H9 (cell line): ENCODE measurements around the gene CDK5R2. TPM values are rescaled to one million over a fixed set of nuclear protein-coding genes. Genes with fewer than 3 reads are reported as not detected.

Source experiments
- DNase-seq: peaks from one replicate; pipeline ENCODE4 v3.0.0-alpha.2; 2017
- H2AFZ ChIP-seq: one replicate; pipeline ENCODE4 v1.6.1; 2013; ENCODE audit warnings: mild to moderate bottlenecking, low read length, control low read depth, moderate library complexity
- H2AK5ac ChIP-seq: 2 replicates; pipeline ENCODE4 v1.6.1; 2013; ENCODE audit warnings: low read length, control low read depth, mixed read lengths; ENCODE audit not compliant: insufficient read length
- H2BK120ac ChIP-seq: one replicate; pipeline ENCODE4 v1.6.1; 2013; ENCODE audit warnings: low read depth, mild to moderate bottlenecking, low read length, control low read depth, inconsistent platforms; ENCODE audit not compliant: poor library complexity, severe bottlenecking
- H2BK12ac ChIP-seq: 2 replicates; pipeline ENCODE4 v1.6.1; 2013; ENCODE audit warnings: low read length, control low read depth, mixed read lengths, low read depth; ENCODE audit not compliant: insufficient read length
- H2BK15ac ChIP-seq: 2 replicates; pipeline ENCODE4 v1.6.1; 2013; ENCODE audit warnings: low read depth, low read length, control low read depth
- H2BK20ac ChIP-seq: one replicate; pipeline ENCODE4 v1.6.1; 2013; ENCODE audit warnings: low read depth, mild to moderate bottlenecking, low read length, control low read depth, inconsistent platforms; ENCODE audit not compliant: poor library complexity, severe bottlenecking
- H2BK5ac ChIP-seq: 2 replicates; pipeline ENCODE4 v1.6.1; 2013; ENCODE audit warnings: low read length, control low read depth, mixed read lengths; ENCODE audit not compliant: insufficient read length
- H3K14ac ChIP-seq: 2 replicates; pipeline ENCODE4 v1.6.1; 2013; ENCODE audit warnings: low read length, control low read depth; ENCODE audit not compliant: insufficient read depth
- H3K18ac ChIP-seq: 2 replicates; pipeline ENCODE4 v1.6.1; 2013; ENCODE audit warnings: low read depth, mild to moderate bottlenecking, mixed read lengths, low read length, control low read depth; ENCODE audit not compliant: insufficient read length
- H3K23ac ChIP-seq: 2 replicates; pipeline ENCODE4 v1.6.1; 2013; ENCODE audit warnings: low read length, control low read depth, mixed read lengths, low read depth; ENCODE audit not compliant: insufficient read length
- H3K23me2 ChIP-seq: 2 replicates; pipeline ENCODE4 v1.6.1; 2013; ENCODE audit warnings: low read depth, mild to moderate bottlenecking, mixed read lengths, low read length, control low read depth; ENCODE audit not compliant: insufficient read length, poor library complexity, severe bottlenecking
- H3K27ac ChIP-seq: 2 replicates; pipeline ENCODE4 v1.5.1; 2013; ENCODE audit warnings: low read length, control low read depth, mixed read lengths, low read depth; ENCODE audit not compliant: insufficient read length
- H3K27me3 ChIP-seq: 2 replicates; pipeline ENCODE4 v1.6.1; 2013; ENCODE audit warnings: low read length, control low read depth, inconsistent platforms; ENCODE audit not compliant: insufficient read depth
- H3K4ac ChIP-seq: 2 replicates; pipeline ENCODE4 v1.6.1; 2013; ENCODE audit warnings: low read depth, mild to moderate bottlenecking, control low read depth, inconsistent platforms, low read length, moderate library complexity
- H3K4me1 ChIP-seq: 2 replicates; pipeline ENCODE4 v1.6.1; 2013; ENCODE audit warnings: low read length, control low read depth, inconsistent platforms; ENCODE audit not compliant: insufficient read depth
- H3K4me2 ChIP-seq: 2 replicates; pipeline ENCODE4 v1.6.1; 2013; ENCODE audit warnings: low read length, control low read depth, mixed read lengths; ENCODE audit not compliant: insufficient read length, insufficient read depth
- H3K56ac ChIP-seq: 2 replicates; pipeline ENCODE4 v1.6.1; 2013; ENCODE audit warnings: low read depth, mild to moderate bottlenecking, mixed read lengths, low read length, control low read depth; ENCODE audit not compliant: insufficient read length
- H3K79me1 ChIP-seq: 2 replicates; pipeline ENCODE4 v1.6.1; 2013; ENCODE audit warnings: low read depth, mild to moderate bottlenecking, moderate library complexity, low read length, control low read depth, inconsistent platforms; ENCODE audit not compliant: insufficient read depth, poor library complexity, severe bottlenecking
- H3K79me2 ChIP-seq: 2 replicates; pipeline ENCODE4 v1.6.1; 2013; ENCODE audit warnings: low read length, control low read depth, inconsistent platforms; ENCODE audit not compliant: insufficient read depth
- H3K9ac ChIP-seq: 2 replicates; pipeline ENCODE4 v1.6.1; 2013; ENCODE audit warnings: low read length, control low read depth, mixed read lengths; ENCODE audit not compliant: insufficient read length; ENCODE audit errors: extremely low read depth
- H3K9me3 ChIP-seq: one replicate; pipeline ENCODE4 v1.6.1; 2013; ENCODE audit warnings: low read depth, low read length, inconsistent platforms; ENCODE audit not compliant: control insufficient read depth
- H3T11ph ChIP-seq: one replicate; pipeline ENCODE4 v1.6.1; 2013; ENCODE audit warnings: mild to moderate bottlenecking, low read length, control low read depth, inconsistent platforms
- H4K20me1 ChIP-seq: one replicate; pipeline ENCODE4 v1.6.1; 2013; ENCODE audit not compliant: control insufficient read depth, insufficient read length, insufficient read depth
- H4K5ac ChIP-seq: 2 replicates; pipeline ENCODE4 v1.6.1; 2013; ENCODE audit warnings: low read depth, mild to moderate bottlenecking, mixed read lengths, low read length, control low read depth; ENCODE audit not compliant: insufficient read length
- H4K8ac ChIP-seq: replicated peaks from 2 replicates; pipeline ENCODE4 v1.6.1; 2013; ENCODE audit warnings: low read length, control low read depth, mixed read lengths, low read depth; ENCODE audit not compliant: insufficient read length
- H4K91ac ChIP-seq: 2 replicates; pipeline ENCODE4 v1.6.1; 2013; ENCODE audit warnings: low read depth, mild to moderate bottlenecking, moderate library complexity, mixed read lengths, low read length, control low read depth; ENCODE audit not compliant: insufficient read length
- H3K27ac Mint-ChIP-seq, 3 experiments: 2 replicates in 2 of 3; 3 replicates in 1 of 3; pipeline ENCODE4 v1.8.0; 2020 to 2021; ENCODE audit warnings: mixed read lengths in 3 of 3, mild to moderate bottlenecking in 1 of 3, moderate library complexity in 1 of 3
- H3K27me3 Mint-ChIP-seq: 2 replicates; pipeline ENCODE4 v1.8.0; 2021; ENCODE audit warnings: low read depth, mild to moderate bottlenecking, moderate library complexity, mixed read lengths
- H3K36me3 Mint-ChIP-seq, 3 experiments: 2 replicates in 2 of 3; 3 replicates in 1 of 3; pipeline ENCODE4 v1.8.0; 2020 to 2021; ENCODE audit warnings: low read depth in 3 of 3, mixed read lengths in 3 of 3; ENCODE audit not compliant: insufficient read depth in 1 of 3
- H3K4me1 Mint-ChIP-seq, 2 experiments: 2 replicates each; pipeline ENCODE4 v1.8.0; 2020; ENCODE audit warnings: mixed read lengths in 2 of 2
- H3K4me3 Mint-ChIP-seq, 2 experiments: 2 replicates in 1 of 2; 3 replicates in 1 of 2; pipeline ENCODE4 v1.8.0; 2020 to 2021; ENCODE audit warnings: mild to moderate bottlenecking in 2 of 2, mixed read lengths in 2 of 2, moderate library complexity in 1 of 2
- H3K9me3 Mint-ChIP-seq, 2 experiments: 2 replicates in 1 of 2; 3 replicates in 1 of 2; pipeline ENCODE4 v1.8.0; 2020; ENCODE audit warnings: mild to moderate bottlenecking in 2 of 2, mixed read lengths in 2 of 2, moderate library complexity in 1 of 2
- CTCF ChIP-seq: fragments of 200-600 bp; sonication (generic); conservative IDR thresholded peaks from 3 replicates; pipeline ENCODE4 v1.8.0; 2021; ENCODE audit warnings: antibody characterized with exemption, mild to moderate bottlenecking
- WGBS: extraction: QIAGEN DNeasy Blood & Tissue Kit; methylation state at CpG from one replicate; pipeline ENCODE4 v1.1.7; 2013; ENCODE audit warnings: missing lambda C conversion rate, low lambda C conversion rate, mixed read lengths; ENCODE audit not compliant: insufficient read length; ENCODE audit errors: extremely low coverage; 5-methylcytosine and 5-hydroxymethylcytosine counted together
- total RNA-seq: library from RNA; stranded (reverse); gene quantifications from 2 replicates; pipeline ENCODE4 v1.2.1, GENCODE V29; 2021

CDK5R2 gene
- total RNA-seq, 1 experiment from 2014 or later, result 0.26 TPM

- no peaks in the 10 kb centered on the region for H3K36me3 Mint-ChIP-seq
- no peaks in the 10 kb centered on the region for H3K23me2 ChIP-seq
- no peak overlapping the region for H3K14ac ChIP-seq
- H4K5ac ChIP-seq, result no peak overlapping the region
- no peak overlapping the region for H3K27ac Mint-ChIP-seq
- no peak overlapping the region for H3K56ac ChIP-seq
- no peak overlapping the region for H3K9ac ChIP-seq
- no peak overlapping the region for H2AK5ac ChIP-seq
- H2BK15ac ChIP-seq, result no peak overlapping the region
- no peak overlapping the region for H2AFZ ChIP-seq
- no peaks in the 10 kb centered on the region for H3K79me1 ChIP-seq
- no peak overlapping the region for H4K91ac ChIP-seq
- no CpG with 5 or more reads among the region's 7 CpGs for WGBS
- H4K8ac ChIP-seq, result no peak overlapping the region
- no peak overlapping the region for H2BK20ac ChIP-seq
- no peak overlapping the region for H3K4me2 ChIP-seq
- H3K27me3 Mint-ChIP-seq, result peaks cover 52% of the 10 kb centered on the region
- H3K9me3 ChIP-seq, result no peaks in the 10 kb centered on the region
- no peaks in the 10 kb centered on the region for H4K20me1 ChIP-seq
- H3K27ac ChIP-seq, result no peak overlapping the region
- H3K27me3 ChIP-seq, result no peaks in the 10 kb centered on the region; the same call in 1 of the 2 replicates
- no peak overlapping the region for H2BK120ac ChIP-seq
- H3K4me3 Mint-ChIP-seq, result no peak overlapping the region
- H3K4me1 ChIP-seq, result no peaks in the 10 kb centered on the region; the same call in 1 of the 2 replicates
- peaks cover 0 to 2% of the 10 kb centered on the region in 2 experiments; a peak in 1 of 4 replicates for H3K4me1 Mint-ChIP-seq
- no peak overlapping the region for H3K18ac ChIP-seq
- H2BK5ac ChIP-seq, result no peak overlapping the region
- no peaks in the 10 kb centered on the region for H3K79me2 ChIP-seq
- no peak overlapping the region for H3K4ac ChIP-seq
- H3K9me3 Mint-ChIP-seq, result peaks cover 0 to 4% of the 10 kb centered on the region in 2 experiments; a peak in 2 of 5 replicates
- no peak for DNase-seq
- H3T11ph ChIP-seq, result no peak overlapping the region
- H2BK12ac ChIP-seq, result no peak overlapping the region
- no peak for TF ChIP-seq CTCF
- H3K23ac ChIP-seq, result no peak overlapping the region
These were observed 7.3 kb upstream of the CDK5R2 start for GRCh38 chr2:218952160-218952559.
